ENCODE results near the gene ITGB2.

Gene ITGB2

DNA sequence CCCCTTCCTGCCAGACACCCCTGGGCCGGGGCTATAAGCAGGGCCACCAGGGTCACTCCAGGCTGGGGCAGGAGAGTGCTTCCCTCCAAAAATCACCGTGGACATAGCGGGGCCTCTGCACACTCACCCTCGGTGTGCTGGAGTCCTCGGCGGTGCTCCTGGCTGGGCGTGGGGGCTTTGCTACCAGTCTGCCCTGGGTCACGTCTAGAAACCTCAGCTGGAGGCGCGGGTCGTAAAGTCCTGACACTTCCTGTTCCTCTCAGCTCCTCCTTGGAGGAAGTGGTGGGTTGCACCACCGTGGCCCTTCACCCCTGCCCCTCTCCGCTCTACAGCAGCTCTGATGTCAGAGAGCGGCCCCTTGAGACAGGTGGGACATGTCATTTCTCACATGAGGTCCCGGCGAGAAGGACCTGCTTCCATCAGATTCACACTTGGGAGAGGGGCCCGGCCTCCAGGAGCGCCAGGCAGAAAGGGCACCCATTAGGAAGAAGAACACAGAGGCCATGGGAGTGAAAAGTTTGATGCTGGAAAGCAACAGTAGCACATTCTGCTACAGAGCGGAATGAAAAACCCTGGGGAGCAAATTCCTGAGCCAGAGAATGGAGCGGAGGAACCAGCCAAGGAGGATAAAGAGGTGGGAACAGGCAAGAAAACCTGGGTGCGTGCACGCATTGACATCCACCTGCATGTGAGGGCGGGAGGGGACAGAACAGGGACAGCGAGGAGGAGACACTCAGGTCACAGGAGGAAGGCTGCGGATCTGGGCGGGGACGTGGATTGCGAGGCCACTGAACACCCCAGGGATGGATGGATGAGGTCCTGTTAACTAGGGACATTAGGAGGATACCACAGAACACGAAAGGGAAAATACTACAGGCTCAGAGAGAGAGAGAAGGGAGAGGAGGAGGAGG is at the start of gene ITGB2:
Gene ITGB2, minus strand, starts transcription at position 206 of the 911 bp plus-strand sequence. CDS start 10,117 bp downstream, outside the sequence.
- DNase-seq (ENCODE audit: low read depth): no peak

DNA sequence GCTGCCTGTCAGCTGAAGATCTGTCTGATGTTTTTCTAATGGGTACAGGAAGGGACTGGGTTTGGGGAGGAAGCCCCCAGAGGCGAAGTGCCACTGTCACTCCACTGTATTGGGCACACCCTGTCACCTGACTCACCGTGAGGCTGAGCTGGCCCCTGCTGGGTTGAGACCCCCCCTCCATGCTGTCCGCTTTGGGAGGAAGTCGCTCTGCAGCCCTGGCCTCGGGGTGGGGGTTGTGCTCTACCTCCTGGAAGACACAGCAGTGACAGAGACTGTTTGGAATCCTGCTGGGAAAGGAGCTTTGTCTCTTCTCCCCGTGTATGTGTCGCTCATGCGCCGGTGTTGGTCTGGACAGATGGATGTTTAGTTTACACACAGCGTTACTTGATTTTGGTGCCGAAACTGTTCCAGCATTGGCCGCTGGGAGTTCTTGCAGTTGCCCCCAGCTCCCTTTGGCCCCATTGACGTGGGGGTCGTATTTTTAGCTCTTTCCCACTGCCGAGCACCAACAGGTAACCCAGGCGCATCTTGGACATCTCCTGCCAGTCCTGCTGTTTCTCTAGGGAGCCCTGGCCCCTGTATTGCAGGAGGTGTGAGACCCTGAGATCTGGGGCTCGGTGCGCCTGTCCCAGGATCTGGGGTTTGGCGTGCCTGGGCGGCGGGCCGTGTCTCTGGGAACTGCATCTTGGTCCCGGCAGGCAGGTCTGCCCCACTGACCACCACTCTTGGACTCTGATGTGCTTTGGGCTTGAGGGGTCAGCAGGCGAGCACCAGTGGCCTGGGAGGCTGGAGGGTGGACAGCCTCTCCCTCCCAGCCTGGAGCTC is 49.4 kb upstream of the ITGB2 start:
- no peak for DNase-seq (ENCODE audit: low read depth)

DNA sequence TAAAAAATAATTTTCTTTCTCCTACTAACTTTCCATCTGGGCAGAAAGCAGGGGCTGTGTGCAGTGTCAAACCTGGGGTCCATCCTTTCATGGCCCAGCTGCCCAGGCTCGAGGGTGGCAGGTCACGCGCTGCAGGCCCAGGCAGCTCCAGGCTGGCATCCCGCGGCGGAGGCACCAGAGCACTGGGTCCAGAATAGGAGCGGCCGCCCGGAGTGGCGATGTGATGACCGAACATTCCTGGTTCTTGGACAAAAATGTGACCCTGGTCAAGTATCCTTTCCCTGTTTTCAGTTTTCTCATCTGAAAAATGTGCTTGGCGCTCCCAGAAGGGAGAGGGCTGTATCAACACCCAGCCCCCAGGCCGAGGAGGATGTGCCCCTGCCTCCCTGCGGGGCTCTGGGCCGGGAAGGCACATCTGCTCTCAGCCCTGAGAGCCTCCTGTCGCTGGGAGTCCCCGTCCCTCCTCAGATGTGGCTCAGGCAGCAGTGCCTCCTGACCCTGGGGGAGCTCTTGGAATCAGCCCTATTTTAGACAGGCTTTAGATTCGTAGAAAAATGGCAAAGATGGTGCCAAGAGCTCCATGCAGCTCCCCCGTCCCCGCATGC is 48.5 kb upstream of the ITGB2 start:
- DNase-seq (ENCODE audit: low read depth): no peak

DNA sequence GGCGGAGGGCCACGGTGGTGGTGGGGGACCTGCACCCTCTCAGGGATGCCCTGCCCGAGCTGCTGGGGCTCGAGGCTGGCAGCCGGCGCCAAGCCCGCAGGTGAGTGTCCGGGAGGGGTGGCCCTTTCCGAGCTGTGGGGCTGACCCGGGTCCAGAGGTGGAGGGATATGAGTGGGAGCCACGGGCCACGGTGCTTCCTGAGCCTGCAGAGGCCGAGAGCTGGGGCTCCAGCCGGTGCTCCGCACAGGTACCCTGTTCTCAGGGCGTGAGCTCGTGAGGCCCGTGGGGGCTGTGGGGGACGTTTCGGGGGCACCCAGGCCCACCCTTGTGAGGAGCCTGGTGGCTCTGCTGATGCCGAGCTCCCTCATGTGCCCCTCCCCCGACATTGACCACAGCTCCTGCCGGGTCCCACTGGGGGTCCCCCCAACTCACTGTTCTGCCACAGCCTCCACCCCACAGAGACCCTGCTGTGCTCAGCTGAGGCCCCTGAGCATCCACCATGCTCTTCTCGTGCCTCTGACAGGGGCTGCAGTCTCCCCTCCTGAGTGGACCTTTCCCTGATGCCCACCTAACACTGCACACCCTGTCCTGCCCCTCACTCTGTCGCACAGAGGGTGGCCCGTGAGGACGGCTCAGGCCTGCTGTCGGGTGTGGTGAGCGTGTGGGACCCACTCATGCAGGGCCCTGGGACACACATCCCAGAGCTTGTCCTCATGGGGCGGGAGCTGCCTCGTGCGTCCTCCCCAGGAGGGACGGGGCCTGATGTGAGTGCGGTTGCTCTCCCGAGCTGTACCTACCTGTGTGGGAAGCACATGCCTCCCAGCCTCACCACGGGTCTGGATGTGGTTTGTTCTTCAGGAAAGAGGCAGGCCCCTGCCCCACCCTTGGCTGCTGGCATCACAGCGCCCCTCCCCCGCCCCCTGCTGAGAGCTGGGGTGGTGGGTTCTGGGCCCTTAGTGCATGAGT is 46.7 kb upstream of the ITGB2 start:
- no peak for DNase-seq (ENCODE audit: low read depth)

DNA sequence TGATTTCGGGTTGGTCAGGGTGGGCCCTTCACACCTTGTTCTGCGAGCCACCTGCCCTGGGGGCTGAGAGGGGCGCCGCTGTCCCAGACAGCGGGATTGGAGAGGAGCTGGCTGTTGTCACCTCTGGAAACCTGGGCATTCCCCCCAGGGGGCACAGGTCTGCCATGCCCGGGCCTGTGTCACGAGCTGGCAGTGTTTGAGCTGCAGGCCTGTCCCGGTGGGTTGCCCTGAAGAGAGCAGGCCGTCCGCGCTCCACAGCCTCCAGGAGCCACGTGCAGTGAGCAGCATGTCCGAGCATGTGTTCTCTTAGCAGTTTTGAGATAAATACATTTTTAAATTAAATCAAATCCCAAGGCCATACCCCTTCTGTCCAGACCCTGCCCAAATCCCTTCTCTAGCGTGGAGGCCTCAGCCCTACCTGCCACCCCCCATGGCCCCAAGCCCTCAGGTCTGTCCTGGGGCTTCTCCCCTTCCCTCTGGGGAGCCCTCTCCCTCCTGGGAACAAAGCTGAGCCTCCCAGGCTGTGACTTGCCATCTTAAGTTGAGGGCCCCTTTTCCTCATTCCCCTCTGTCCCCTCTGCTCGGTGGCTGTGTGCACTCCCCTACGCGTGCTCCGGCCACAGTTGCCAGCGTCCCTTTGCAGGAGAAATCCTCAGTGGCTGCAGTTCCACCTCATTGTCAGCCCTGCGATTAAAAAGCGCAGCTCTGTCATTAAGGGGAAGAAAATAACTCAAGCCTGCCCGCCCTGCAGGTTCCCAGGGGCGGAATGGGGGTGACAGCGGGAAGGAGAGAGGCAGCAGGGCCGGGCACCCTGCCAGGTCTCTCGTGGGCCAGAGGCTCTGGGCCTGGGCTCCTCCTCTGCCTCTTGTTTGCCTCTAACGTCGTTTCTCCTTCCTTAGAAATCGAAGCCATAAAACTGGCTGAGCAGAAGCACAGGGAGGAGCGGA is 45.7 kb upstream of the ITGB2 start:
- DNase-seq (ENCODE audit: low read depth): no peak

DNA sequence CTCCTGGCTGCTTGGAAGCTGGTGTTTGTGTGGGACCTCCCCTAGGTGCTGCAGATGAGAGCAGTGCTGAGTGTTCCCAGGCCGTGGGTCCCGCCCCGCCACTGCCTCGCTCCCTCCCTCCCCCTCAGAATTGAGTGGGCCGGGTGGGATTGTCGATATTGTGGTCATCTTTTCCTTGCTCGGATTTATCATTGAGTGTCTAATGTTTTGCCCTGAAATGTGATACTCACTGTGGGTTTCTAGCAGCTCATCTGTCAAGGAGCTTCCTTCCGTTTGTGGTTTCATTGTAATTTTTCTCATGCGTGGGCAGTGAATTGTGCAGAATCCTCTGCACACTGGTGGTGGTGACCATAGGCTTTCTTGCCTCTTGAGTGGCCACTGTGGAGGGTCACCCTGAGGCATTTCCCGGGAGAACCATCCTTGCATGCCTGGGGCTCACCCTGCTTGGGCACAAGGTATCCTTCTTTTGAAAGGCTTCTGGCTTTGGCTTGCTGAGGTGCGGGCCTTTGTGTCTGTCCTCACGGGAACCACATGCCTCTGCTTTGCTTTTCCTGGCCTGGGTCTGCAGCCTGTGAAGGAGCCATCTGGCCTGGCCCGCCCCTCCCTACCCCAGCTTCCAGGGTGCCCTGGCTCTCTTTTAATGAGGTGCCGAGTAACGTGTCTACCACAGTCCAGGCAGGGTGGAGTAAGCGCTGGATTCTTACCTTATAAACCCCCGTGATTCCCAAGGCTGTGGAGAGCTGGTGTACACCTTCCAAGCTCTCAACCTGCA is 44.7 kb upstream of the ITGB2 start:
- DNase-seq (ENCODE audit: low read depth): peak; percentile 25

DNA sequence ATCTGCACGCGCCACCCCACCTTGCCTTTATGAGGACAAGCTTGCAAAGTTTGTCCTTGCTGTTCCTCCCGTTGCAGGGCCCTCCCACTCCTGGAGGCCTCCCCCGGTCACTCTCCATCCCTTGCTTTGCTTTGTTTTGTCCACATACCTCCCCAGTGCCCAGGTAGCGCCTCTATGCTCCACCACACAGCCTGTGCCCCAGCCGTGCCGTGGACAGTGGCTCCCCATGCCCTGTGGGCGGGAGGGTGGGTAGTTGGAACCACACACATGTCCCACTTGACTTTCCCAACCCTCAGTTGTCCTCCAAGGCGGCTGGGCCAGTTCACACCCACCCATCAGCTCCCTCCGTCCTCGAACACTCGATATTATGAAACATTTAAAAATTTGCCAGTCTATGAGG is 43.7 kb upstream of the ITGB2 start:
- DNase-seq (ENCODE audit: low read depth): no peak

DNA sequence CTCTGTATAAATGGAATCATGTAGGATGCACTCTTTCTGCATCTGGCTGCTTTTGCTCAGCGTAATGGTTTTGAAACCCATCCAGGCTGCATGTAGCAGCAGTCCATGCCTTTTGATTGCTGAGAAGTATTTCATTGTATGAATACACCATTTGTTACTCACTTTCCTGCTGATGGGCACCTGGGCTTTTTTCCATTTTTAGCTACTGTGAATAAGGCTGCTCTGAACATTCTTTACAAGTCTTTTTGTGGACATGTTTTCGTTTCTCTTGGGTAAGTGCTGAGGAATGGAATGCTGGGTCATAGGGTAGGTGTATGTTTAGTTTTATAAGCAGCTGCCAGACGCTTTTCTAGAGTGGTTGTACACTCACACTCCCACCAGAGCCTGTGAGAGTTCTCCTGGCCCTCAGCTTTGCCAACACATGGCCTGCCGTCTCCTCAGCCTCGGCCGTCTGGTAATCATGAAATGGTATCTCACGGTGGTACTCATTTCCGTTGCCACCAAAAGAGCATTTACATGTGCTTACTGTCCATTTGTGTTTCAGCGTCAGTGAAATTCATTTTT is 41.8 kb upstream of the ITGB2 start:
- DNase-seq (ENCODE audit: low read depth): peak; percentile 70

DNA sequence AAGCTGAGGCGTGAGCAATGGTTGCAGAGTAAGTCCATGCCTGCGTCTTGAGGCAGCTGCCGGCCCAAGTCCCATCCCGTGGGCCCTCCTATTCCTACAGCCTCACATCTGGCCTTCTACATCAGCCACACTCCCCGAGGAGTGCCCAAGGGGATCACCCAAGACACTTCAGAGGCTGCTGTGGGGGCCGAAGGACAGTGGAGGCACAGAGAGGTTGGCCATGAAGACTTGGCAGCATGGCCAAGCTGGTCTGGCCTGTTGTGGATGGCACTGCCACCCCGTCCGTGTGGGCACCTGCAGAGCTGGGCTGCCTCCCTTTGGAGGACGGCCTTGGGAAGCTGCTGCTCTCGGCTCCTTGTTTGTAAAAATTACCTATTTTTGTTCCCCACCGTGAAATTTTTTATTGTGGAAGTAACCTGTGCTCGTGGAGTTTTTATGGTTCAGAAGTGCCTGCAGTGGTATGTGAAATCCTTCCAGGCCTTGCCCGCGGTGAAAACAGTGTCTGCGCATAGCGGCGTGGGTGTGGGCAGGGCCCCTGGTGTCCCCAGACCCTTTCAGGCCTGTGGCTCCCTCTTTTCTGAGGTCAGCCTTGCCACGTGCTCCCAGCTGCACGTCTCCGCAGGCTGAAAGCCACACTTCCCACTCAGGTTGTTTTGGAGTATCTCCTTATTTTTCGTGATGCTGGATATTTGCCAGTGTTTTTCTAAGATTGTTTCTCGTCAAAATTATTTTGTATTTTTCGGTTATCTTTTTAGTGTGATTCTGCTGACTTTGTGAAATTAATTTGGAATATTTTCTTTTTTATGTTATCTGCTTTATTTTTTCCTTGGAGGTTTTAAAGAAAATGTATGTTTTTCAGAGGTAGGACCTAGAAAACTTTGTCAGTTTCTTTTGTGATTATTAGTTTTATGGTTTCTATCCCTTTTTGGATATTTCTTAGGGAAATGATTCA is 39.7 kb upstream of the ITGB2 start:
- DNase-seq (ENCODE audit: low read depth): no peak

DNA sequence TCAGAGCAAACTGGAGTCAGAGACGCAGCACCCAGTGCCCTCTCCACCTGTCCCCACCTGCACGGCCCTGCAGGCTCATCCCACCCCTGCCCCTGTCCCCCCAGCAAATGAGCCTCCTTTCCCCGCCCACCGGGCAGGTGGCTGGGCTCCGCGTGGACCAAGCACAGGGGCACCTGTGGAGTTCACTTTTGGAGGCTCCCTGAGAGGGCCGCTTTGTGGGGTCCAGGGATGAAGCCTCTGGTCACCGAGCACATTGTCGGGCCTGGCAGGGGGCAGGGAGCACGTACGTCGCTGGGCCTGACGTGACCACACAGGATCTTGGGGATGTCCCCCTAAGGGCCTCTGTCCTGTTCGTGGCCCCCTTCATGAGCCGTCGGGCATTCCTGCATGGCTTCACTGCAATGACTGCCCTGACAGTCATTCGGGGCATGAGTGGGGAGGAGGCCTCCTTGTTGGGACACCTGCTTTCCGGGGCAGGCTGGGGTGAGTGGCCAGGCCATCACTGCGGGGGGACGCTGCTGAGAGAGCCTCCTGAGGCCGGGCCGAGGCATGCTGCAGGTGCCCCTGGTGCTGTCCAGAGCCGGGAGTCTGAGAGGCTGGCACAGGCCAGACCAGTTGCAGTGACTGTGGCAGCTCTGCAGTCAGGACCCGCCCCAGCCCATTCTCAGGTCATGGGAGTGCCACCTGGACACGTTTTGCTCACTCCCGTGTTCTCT is 38.8 kb upstream of the ITGB2 start:
- no peak for DNase-seq (ENCODE audit: low read depth)

DNA sequence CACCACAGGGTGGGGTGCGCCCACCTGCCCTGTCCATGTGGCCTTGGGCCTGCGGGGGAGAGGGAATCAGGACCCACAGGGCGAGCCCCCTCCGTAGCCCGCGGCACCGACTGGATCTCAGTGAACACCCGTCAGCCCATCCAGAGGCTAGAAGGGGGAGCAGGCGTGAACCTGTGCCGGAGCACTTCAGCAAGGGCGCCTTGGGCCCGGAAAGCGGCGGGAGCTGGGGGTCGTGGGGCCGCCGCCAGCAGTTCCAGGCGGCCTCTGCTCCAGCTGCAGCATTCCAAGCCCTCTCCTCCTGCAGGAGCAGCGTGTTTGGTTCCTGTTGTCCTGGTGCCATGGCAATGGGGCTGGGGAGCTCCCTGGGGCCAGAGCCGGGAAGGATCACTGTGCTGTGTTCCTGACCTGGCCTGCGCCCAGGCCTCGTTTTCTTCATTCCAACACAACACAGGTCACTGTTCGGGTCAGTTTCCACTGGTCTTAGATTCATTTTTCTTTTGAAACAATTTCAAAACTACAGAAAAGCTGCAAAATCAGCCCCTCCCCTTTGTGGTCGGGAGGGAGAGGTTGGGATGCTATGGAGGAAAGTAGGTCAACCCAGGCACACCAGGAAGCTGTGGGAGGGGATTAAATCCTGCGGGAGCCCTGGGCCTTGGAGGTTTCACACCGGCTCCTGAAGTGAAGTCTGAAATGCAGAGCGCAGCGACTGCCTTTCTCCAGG is 37.9 kb upstream of the ITGB2 start:
- peak; percentile 75 for DNase-seq (ENCODE audit: low read depth)

DNA sequence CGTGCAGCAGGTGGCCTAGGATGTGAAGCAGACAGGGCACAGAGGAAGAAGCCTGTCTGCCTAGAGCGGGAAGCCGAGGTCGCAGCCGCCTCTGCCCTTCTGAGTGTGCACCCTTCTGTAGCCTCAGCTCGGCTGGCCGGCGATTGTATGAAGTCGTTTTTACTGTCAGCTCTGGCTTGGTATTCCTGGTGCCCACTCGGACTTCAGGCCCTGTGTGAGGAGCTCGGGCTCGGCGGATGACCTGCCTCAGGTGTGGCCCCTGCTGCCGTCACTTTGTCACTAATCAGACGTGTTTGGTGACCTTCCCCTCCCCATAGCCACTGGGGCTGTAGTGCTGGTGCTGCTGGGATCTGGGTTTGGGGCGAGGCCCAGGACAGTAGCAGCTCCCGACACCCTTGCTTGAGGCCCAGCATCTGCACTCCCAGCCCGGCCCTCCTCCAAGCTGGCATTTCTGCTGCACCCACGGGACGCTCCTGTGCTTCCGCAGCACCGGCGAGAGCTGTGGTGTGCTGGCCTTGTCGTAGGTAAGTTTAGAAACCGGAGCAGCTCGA is 37.3 kb upstream of the ITGB2 start:
- DNase-seq (ENCODE audit: low read depth): no peak

DNA sequence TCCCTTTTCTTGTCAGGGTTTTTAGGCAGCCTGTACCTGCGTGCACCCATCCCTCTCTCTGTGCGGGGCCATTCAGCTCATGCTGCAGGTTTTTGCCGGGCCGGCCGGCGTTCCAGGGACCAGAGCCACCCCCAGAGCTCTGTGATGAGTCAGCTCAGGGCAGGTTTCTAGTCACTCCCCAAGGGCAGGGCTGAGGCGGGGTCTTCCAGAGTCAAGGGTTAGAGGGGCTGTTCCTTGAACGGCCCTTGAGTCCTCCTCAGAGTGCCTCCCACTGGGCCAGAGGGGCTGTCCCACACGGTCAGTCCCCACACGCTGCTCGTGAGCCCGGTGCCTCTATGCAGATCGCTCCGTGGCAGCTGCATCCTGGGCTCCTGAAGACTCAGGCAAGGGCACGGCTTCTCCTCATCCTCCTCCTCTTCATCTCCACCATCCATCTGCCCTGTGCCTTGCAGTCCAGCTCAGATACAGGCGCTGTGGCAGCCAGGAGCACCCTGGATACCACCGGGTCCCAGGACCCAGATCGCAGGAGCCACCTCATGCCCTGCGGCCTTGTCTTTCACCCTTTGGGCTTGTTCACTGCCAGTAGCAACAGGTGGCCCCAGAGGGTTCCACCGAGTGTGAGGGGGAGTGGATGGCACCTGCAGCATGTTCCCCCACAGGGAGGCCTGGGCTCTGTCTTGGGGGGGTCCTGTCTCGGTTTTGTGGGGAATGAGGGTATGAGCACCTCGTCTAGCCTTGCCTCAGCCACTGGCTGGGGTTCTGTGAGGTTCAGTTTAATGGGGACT is 36.5 kb upstream of the ITGB2 start:
- DNase-seq (ENCODE audit: low read depth): no peak

DNA sequence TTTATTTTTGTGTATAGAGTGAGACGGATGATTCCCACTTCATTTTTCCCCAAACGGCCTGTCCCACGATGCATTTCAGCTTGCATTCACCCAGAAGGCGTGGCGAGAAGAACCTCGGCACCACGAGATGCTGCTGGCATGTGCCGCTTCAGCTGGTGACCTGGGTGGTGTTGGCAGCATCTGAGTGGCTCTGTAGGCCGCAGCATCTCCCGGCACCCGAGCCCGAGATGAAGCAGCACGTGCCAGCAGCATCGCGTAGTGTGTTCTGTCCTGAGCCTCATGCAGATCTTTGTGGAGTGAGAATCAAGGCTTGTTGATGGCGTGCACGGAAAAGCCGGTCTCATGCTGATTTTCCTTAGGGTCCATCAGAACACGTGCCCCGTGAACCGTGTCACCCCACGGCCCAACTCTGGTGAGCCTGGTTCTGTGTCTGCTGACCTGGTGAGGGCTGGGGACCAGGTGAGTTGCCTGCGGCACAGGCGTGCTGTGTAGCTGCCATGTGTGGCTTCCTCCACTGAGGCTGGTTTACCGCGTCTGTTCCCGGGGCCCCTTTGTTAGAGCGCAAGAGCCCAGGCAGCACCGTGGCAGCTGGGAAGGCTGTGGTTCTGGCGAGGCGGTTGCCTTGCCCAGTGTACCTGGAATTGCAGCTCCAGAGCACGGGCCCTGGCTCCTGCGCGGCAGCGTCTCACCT is 35.8 kb upstream of the ITGB2 start:
- DNase-seq (ENCODE audit: low read depth): no peak

DNA sequence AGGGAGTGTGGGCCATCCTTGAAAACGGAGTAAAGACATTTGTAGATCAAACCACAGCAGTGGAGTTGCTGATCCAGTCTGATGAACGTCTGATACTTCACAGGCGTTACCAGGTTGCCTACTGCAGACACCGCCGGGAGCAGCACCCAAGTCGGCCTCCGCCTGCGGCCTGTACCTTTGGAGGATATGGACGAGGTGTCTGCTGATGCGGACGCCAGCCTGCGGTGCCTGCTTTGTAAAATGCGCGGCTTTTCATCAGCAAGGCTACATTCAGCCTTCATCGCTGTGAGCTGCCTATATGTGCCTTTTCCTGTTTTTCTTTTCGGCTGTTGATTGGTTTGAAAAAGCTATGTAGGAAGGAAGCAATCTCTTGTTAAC is 35.1 kb upstream of the ITGB2 start:
- DNase-seq (ENCODE audit: low read depth): no peak
